Raji (cell line): ENCODE measurements around the gene OST4.

Source experiments
- POLR2A ChIP-seq: IDR thresholded peaks from 2 replicates; pipeline ENCODE4 v1.6.1; 2011; ENCODE audit warnings: low read depth, low read length, control low read depth; ENCODE audit not compliant: insufficient read depth

The OST4 gene

GRCh38 chr2:27094353-27094984, 23.0 kb upstream of the OST4 start:
- no peak for TF ChIP-seq POLR2A

GRCh38 chr2:27093430-27094352, 22.2 kb upstream of the OST4 start:
- TF ChIP-seq POLR2A, result no peak

GRCh38 chr2:27092696-27093429, 21.4 kb upstream of the OST4 start:
- TF ChIP-seq POLR2A, result no peak

GRCh38 chr2:27091746-27092695, 20.6 kb upstream of the OST4 start:
- no peak for TF ChIP-seq POLR2A

- no peak for TF ChIP-seq POLR2A
These were observed 17.9 kb upstream of the OST4 start for GRCh38 chr2:27089111-27089954.

GRCh38 chr2:27088634-27089033, 17.2 kb upstream of the OST4 start:
- no peak for TF ChIP-seq POLR2A

GRCh38 chr2:27087823-27088410, 16.5 kb upstream of the OST4 start:
- no peak for TF ChIP-seq POLR2A

- TF ChIP-seq POLR2A, result peak; percentile 83
These were observed 15.5 kb upstream of the OST4 start, which contains the start of gene KHK for GRCh38 chr2:27086724-27087593. KHK (plus strand) TSS chr2:27086772; CDS start chr2:27087260, 488 bp downstream.

GRCh38 chr2:27086090-27086723, 14.8 kb upstream of the OST4 start:
- TF ChIP-seq POLR2A, result peak; percentile 64; the same call in 1 of the 2 replicates

- no peak for TF ChIP-seq POLR2A
These were observed 14.2 kb upstream of the OST4 start for GRCh38 chr2:27085673-27086089.

- TF ChIP-seq POLR2A, result no peak
These were observed 13.7 kb upstream of the OST4 start for GRCh38 chr2:27085062-27085672.
